HepG2 (cell line): ENCODE results near the gene PADI4.

Source experiments
- EZH2 ChIP-seq: conservative IDR thresholded peaks from 2 replicates; pipeline ENCODE4 v1.6.1; 2012; ENCODE audit warnings: mild to moderate bottlenecking, low read depth, low read length, moderate library complexity
- MTF2 ChIP-seq: sonication (generic); formaldehyde crosslinking; IDR thresholded peaks from 2 replicates; pipeline ENCODE4 v1.5.0; 2020; ENCODE audit warnings: missing genetic modification reagents, borderline replicate concordance
- POLR2AphosphoS5 ChIP-seq: IDR thresholded peaks from 2 replicates; pipeline ENCODE4 v1.6.1; 2012; ENCODE audit warnings: low read depth, low read length
- TAF1 ChIP-seq: sonication (generic); formaldehyde crosslinking; IDR thresholded peaks from 2 replicates; pipeline ENCODE4 v1.4.0; 2020; ENCODE audit warnings: missing genetic modification reagents
- ZNF256 ChIP-seq: sonication (generic); formaldehyde crosslinking; conservative IDR thresholded peaks from 2 replicates; pipeline ENCODE4 v1.4.0; 2020; ENCODE audit warnings: missing genetic modification reagents
- TF ChIP-seq, protein P1 (sequence below): conservative IDR thresholded peaks from 2 replicates; pipeline ENCODE4 v1.6.1; 2018; ENCODE audit warnings: missing genetic modification reagents

DNA sequence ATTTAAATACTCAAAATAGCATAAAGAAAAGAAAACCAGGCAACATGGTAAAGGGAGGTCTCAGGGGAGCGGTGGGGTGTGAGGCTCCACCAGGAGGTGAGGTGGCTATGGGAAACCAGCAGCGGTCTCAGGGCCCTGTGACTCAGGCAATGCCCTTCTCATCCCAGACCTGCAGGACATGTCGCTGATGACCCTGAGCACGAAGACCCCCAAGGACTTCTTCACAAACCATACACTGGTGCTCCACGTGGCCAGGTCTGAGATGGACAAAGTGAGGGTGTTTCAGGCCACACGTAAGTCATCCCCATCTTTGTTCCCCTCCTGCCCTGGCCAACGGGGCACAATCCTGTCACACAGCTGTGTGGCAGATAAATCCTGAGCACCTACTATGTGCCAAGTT is 31.5 kb downstream of the PADI4 start:
- no peak for TF ChIP-seq POLR2AphosphoS5
- no peak for TF ChIP-seq ZNF256 (CRISPR knock-in tag)
- no peak for TF ChIP-seq TAF1 (CRISPR knock-in tag)
- TF ChIP-seq, protein P1, sequence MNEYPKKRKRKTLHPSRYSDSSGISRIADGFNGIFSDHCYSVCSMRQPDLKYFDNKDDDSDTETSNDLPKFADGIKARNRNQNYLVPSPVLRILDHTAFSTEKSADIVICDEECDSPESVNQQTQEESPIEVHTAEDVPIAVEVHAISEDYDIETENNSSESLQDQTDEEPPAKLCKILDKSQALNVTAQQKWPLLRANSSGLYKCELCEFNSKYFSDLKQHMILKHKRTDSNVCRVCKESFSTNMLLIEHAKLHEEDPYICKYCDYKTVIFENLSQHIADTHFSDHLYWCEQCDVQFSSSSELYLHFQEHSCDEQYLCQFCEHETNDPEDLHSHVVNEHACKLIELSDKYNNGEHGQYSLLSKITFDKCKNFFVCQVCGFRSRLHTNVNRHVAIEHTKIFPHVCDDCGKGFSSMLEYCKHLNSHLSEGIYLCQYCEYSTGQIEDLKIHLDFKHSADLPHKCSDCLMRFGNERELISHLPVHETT, result no peak
- no peak for TF ChIP-seq MTF2 (CRISPR knock-in tag)
- TF ChIP-seq EZH2, result no peak
